Gastrocnemius medialis (tissue), 4 donors: Measurements from ENCODE around the gene TAS2R60.

Source experiments
- POLR2A ChIP-seq, 2 donors: fragments of 450-650 bp; IDR thresholded peaks; one replicate each; pipeline ENCODE4 v1.6.1; 2017; ENCODE audit warnings: antibody characterized with exemption in 2 of 2, mild to moderate bottlenecking in 2 of 2, moderate library complexity in 2 of 2
- TF ChIP-seq, protein P1 (sequence below), 5 experiments: fragments of 450-650 bp in 3 of 5; fragments of 200-600 bp in 2 of 5; sonication (generic) in 2 of 5; IDR thresholded peaks in 4 of 5; conservative IDR thresholded peaks in 1 of 5; 1 replicate in 4 of 5; 2 replicates in 1 of 5; pipeline ENCODE4 v1.5.1; 2016 to 2019; ENCODE audit warnings: antibody characterized with exemption in 5 of 5, mild to moderate bottlenecking in 3 of 5, moderate library complexity in 3 of 5

DNA sequence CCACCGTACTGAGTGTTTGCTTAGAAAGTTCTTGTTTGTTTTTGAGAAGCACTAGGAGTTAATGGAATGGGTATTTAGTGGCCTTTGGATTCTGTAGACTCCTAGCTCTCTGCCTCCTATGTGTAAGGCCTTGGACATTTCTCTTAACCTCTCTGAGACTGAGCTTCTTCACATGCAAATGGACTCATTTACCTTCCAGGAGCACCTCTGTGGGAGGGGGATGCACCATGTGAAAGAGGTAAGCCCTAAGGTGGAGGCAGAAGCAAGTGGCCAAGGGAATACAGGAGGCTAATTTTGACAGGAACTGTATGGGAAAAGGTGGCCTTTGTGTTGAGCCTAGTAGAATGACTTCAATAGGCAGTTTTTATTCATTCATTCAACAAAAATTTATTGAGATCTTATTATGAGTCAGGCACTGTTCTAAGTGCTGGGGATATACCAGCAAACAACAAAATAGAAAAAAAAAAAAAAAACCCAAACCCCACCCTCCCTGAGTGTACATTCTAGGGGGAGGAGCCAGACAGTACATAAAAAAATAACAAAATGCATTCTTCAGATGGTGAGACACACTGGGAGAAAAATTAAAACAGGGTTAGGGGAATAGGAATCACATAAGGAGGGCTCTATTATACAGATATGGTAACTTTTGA lies 25.4 kb upstream of the TAS2R60 start:
- TF ChIP-seq, protein P1, sequence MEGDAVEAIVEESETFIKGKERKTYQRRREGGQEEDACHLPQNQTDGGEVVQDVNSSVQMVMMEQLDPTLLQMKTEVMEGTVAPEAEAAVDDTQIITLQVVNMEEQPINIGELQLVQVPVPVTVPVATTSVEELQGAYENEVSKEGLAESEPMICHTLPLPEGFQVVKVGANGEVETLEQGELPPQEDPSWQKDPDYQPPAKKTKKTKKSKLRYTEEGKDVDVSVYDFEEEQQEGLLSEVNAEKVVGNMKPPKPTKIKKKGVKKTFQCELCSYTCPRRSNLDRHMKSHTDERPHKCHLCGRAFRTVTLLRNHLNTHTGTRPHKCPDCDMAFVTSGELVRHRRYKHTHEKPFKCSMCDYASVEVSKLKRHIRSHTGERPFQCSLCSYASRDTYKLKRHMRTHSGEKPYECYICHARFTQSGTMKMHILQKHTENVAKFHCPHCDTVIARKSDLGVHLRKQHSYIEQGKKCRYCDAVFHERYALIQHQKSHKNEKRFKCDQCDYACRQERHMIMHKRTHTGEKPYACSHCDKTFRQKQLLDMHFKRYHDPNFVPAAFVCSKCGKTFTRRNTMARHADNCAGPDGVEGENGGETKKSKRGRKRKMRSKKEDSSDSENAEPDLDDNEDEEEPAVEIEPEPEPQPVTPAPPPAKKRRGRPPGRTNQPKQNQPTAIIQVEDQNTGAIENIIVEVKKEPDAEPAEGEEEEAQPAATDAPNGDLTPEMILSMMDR (IDR thresholded peaks at IDR 0.05 in 4 of 5, conservative IDR thresholded peaks at IDR 0.05 in 1 of 5) = no peak
- TF ChIP-seq POLR2A (IDR thresholded peaks at IDR 0.05) = no peak
